Hepatocyte (in vitro differentiated cells): Measurements from ENCODE around the gene TIGD2.

ENCODE experiments used
- CTCF ChIP-seq: fragments of 200-600 bp; sonication (generic); IDR thresholded peaks from 2 replicates; pipeline ENCODE4 v1.5.1; 2016; ENCODE audit warnings: antibody characterized with exemption, mild to moderate bottlenecking; ENCODE audit not compliant: poor library complexity
- EZH2 ChIP-seq: fragments of 200-600 bp; sonication (generic); IDR thresholded peaks from 2 replicates; pipeline ENCODE4 v1.6.1; 2016; ENCODE audit warnings: antibody characterized with exemption, mild to moderate bottlenecking, borderline replicate concordance
- EZH2phosphoT487 ChIP-seq: fragments of 200-600 bp; sonication (generic); IDR thresholded peaks from one replicate; pipeline ENCODE4 v1.6.1; 2018; ENCODE audit warnings: antibody characterized with exemption, mild to moderate bottlenecking, low read depth, moderate library complexity; ENCODE audit not compliant: unreplicated experiment, severe bottlenecking

- no peak for TF ChIP-seq EZH2phosphoT487
- TF ChIP-seq CTCF: no peak
- no peak for TF ChIP-seq EZH2
Observed at GRCh38 chr4:89136525-89136924, 25.2 kb downstream of the TIGD2 start.
